Measurements from ENCODE around the gene DOCK2.

GRCh38 chr5:169767938-169768337 is 130.9 kb downstream of the DOCK2 start:
- TF ChIP-seq CTCF (IDR thresholded peaks at IDR 0.05) (no peak), POLR2A (IDR thresholded peaks at IDR 0.05) (no peak)

All from uterus (tissue), 2 donors.